SK-N-SH (cell line): ENCODE data around the gene EXOC6B. TPM values are rescaled to one million over a fixed set of nuclear protein-coding genes. Genes with fewer than 3 reads are reported as not detected.

ENCODE experiments used
- CTCF ChIA-PET: fragments of 300-600, 350-600 bp; formaldehyde crosslinking; extraction: SDS; loops from one replicate; lab custom pipeline; 2021; lab: Yijun Ruan, JAX
- POLR2A ChIA-PET: fragments of 350-600 bp; sonication (Branson Sonifier 250); formaldehyde crosslinking; extraction: SDS; loops from one replicate; lab custom pipeline; 2020; ENCODE audit warnings: antibody characterized with exemption, inconsistent platforms; lab: Yijun Ruan, JAX
- DNase-seq: peaks from one replicate; pipeline ENCODE4 v3.0.0; 2012
- H2AFZ ChIP-seq: fragments of 200-600 bp; sonication (generic); 2 replicates; pipeline ENCODE4 v1.8.1; 2016; ENCODE audit warnings: antibody characterized with exemption, mild to moderate bottlenecking, low read depth
- H3F3A ChIP-seq: fragments of 200-600 bp; sonication (generic); replicated peaks from 2 replicates; pipeline ENCODE3; 2016; ENCODE audit warnings: antibody characterized with exemption, mild to moderate bottlenecking; ENCODE audit not compliant: insufficient read depth
- H3K27ac ChIP-seq, 2 experiments: fragments of 200-500 bp in 1 of 2; fragments of 200-600 bp in 1 of 2; sonication (Bioruptor generic) in 1 of 2; sonication (generic), shearing (Covaris generic) in 1 of 2; 2 replicates each; pipeline versions ENCODE4 v1.5.1 to v1.6.1; 2014 to 2016; ENCODE audit warnings: low read depth in 2 of 2, inconsistent platforms in 1 of 2, low read length in 1 of 2, mild to moderate bottlenecking in 1 of 2, mixed read lengths in 1 of 2
- H3K27me3 ChIP-seq: fragments of 200-600 bp; sonication (generic), shearing (Covaris generic); 2 replicates; pipeline ENCODE4 v1.6.1; 2016; ENCODE audit warnings: mixed run types; ENCODE audit not compliant: insufficient read depth
- H3K36me3 ChIP-seq, 2 experiments: fragments of 200-500 bp in 1 of 2; fragments of 200-600 bp in 1 of 2; sonication (Bioruptor generic) in 1 of 2; sonication (generic) in 1 of 2; replicated peaks in 1 of 2; 2 replicates each; pipeline versions ENCODE3 to v1.5.1; 2014 to 2016; ENCODE audit warnings: low read length in 1 of 2, mild to moderate bottlenecking in 1 of 2; ENCODE audit not compliant: insufficient read depth in 2 of 2, control insufficient read depth in 1 of 2
- H3K4me1 ChIP-seq, 2 experiments: fragments of 200-500 bp in 1 of 2; fragments of 200-600 bp in 1 of 2; sonication (Bioruptor generic) in 1 of 2; sonication (generic), shearing (Covaris generic) in 1 of 2; 2 replicates each; pipeline versions ENCODE4 v1.5.1 to v1.6.1; 2014 to 2016; ENCODE audit warnings: low read depth in 1 of 2, low read length in 1 of 2, mixed run types in 1 of 2; ENCODE audit not compliant: insufficient read depth in 2 of 2, control insufficient read depth in 1 of 2
- H3K4me2 ChIP-seq: fragments of 200-600 bp; sonication (generic), shearing (Covaris generic); 2 replicates; pipeline ENCODE4 v1.6.1; 2017; ENCODE audit warnings: mixed run types
- H3K4me3 ChIP-seq, 2 experiments: fragments of 200-500 bp in 1 of 2; fragments of 200-600 bp in 1 of 2; sonication (Bioruptor generic) in 1 of 2; sonication (generic), shearing (Covaris generic) in 1 of 2; 2 replicates each; pipeline versions ENCODE4 v1.5.1 to v1.8.1; 2014 to 2016; ENCODE audit warnings: low read depth in 2 of 2, inconsistent platforms in 1 of 2, low read length in 1 of 2, mild to moderate bottlenecking in 1 of 2, mixed read lengths in 1 of 2, moderate library complexity in 1 of 2
- H3K79me2 ChIP-seq: fragments of 200-600 bp; sonication (generic); 2 replicates; pipeline ENCODE4 v1.8.1; 2017; ENCODE audit warnings: mild to moderate bottlenecking; ENCODE audit not compliant: insufficient read depth
- H3K9ac ChIP-seq: fragments of 200-600 bp; sonication (generic); 2 replicates; pipeline ENCODE4 v1.6.1; 2017; ENCODE audit warnings: mixed run types
- H3K9me2 ChIP-seq: fragments of 200-600 bp; sonication (generic); 2 replicates; pipeline ENCODE4 v1.6.1; 2017; ENCODE audit warnings: mixed run types
- H3K9me3 ChIP-seq: fragments of 200-600 bp; sonication (generic); 2 replicates; pipeline ENCODE4 v1.6.1; 2017; ENCODE audit warnings: mixed run types, mild to moderate bottlenecking, moderate library complexity
- H4K20me1 ChIP-seq: fragments of 200-600 bp; sonication (generic); 2 replicates; pipeline ENCODE4 v1.6.1; 2017; ENCODE audit warnings: mild to moderate bottlenecking, mixed run types; ENCODE audit not compliant: insufficient read depth
- EZH2phosphoT487 ChIP-seq: fragments of 200-600 bp; sonication (generic); IDR thresholded peaks from 2 replicates; pipeline ENCODE4 v1.6.1; 2017; ENCODE audit warnings: low read depth, mixed run types, mild to moderate bottlenecking, antibody characterized with exemption, moderate library complexity, borderline replicate concordance
- TAF1 ChIP-seq: IDR thresholded peaks from 2 replicates; pipeline ENCODE4 v1.6.1; 2012; ENCODE audit warnings: low read depth, mild to moderate bottlenecking, low read length, moderate library complexity, borderline replicate concordance
- WGBS: methylation state at CpG from one replicate; pipeline ENCODE4 v1.1.6; 2017; ENCODE audit warnings: low lambda C conversion rate; 5-methylcytosine and 5-hydroxymethylcytosine counted together
- polyA plus RNA-seq, 3 experiments: library from polyadenylated mRNA; depleted of rRNA; stranded (reverse); fragments of >200 nt; gene quantifications; 2 replicates each; pipeline ENCODE4 v1.2.3, GENCODE V29; 2012
- TF ChIP-seq, protein P1 (sequence below): IDR thresholded peaks from 2 replicates; pipeline ENCODE4 v1.4.0; 2012; ENCODE audit warnings: low read depth, borderline replicate concordance
- TF ChIP-seq, protein P2 (sequence below): IDR thresholded peaks from 2 replicates; pipeline ENCODE4 v1.6.1; 2012; ENCODE audit warnings: mild to moderate bottlenecking, low read depth, low read length, moderate library complexity
- TF ChIP-seq, protein P3 (sequence below): fragments of 200-600 bp; sonication (generic); IDR thresholded peaks from 2 replicates; pipeline ENCODE4 v1.6.1; 2017; ENCODE audit warnings: antibody characterized with exemption, mild to moderate bottlenecking, moderate library complexity

EXOC6B gene
- polyA plus RNA-seq, 1 of the 3 experiments (the other 2 are of a cell fraction): 7.4 TPM

DNA sequence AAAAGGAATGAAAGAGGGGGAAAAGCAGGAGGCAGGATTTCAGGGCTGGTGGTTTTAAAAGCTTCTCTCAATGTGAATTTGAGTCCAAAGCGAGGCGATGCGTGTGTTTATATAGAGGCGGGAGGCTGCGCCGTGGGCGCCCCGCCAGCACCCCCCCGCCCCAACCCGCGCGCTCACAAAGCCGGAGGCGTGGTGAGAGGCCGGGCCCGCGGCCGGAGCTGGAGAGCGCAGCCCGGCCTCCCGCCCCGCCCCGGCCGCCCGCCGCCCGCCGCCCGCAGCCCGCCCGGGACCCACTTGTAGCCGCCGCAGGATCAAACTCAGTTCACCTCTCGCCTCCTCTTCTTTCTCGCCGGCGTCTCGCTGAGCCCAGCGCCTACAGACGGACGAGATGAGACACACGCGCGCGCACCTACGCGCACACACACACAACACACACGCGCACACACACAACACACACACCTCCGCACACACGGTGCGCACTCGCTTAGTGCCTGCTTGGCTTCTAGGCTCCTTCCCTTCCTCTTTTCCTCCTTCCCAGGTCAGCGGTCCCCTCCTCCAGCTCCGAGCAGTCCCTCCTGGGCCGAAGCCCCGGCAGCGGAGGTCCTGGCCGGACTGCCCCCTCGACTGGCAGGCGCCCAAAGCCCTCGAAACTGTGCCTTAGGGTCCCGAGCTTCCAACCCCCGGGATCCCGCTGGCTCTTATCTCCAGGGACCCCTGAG lies 676.8 kb downstream of the EXOC6B start (continued):
- TF ChIP-seq, protein P1, sequence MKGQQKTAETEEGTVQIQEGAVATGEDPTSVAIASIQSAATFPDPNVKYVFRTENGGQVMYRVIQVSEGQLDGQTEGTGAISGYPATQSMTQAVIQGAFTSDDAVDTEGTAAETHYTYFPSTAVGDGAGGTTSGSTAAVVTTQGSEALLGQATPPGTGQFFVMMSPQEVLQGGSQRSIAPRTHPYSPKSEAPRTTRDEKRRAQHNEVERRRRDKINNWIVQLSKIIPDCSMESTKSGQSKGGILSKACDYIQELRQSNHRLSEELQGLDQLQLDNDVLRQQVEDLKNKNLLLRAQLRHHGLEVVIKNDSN: no peak

DNA sequence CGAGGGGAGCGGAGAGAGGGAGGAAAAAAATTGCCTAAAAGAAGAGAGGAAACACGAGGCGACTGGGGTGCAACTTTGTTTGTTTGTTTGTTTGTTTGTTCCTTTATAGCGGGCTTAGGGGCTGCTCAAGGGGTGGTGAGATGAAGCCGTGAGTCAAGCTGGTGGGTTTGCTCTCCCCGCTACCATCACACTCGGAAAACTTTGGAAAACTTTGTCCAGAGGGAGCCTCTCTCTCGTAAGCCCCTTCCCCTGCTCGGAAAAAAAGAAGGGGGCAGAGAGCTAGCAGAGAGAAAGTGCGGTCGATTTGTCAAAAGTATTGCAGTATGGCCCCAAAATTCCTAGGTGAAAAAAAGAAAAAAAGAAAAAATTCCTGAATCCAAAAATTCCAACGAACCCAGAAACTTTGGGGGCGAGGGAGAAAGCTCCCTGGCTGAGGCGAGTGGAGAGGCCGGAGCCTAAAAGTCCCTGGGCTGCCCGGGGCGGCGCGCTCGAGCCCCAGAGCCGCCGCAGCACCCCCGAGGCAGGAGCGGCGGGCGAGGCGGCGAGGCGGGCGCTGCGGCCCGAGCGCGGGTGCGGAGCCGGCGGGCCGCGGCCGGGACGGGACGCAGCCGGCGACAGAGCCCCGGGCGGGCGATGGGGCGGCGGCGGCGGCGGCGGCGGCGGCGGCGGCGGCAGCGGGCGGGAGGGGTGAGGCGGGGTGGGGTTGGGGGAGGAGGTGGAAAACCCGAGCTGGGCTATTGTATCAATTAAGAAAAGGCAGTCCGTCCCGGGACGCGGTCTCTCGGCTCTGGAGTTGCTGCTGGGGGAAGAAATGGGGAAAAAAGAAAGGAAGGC lies 677.6 kb downstream of the EXOC6B start:
- peak; percentile 71 for DNase-seq
- no peaks in the 10 kb centered on the region for H3K9me2 ChIP-seq
- no peaks in the 10 kb centered on the region for H3K36me3 ChIP-seq
- peaks cover 5 to 34% of the 10 kb centered on the region in 2 experiments; a peak in 2 of 4 replicates for H3K4me1 ChIP-seq
- no peak overlapping the region for H3K9ac ChIP-seq
- no peaks in the 10 kb centered on the region for H4K20me1 ChIP-seq
- H3K27ac ChIP-seq: no peak overlapping the region
- no peaks in the 10 kb centered on the region for H3K9me3 ChIP-seq
- no peaks in the 10 kb centered on the region for H3K79me2 ChIP-seq
- H3K27me3 ChIP-seq: peaks cover 56% of the 10 kb centered on the region
- WGBS: 3% methylated on average over 32 of the region's 68 CpGs
- no peak overlapping the region for H2AFZ ChIP-seq
- H3K4me2 ChIP-seq: peak overlapping the region; percentile 86
- peak overlapping the region; percentile 43 to 55 for H3K4me3 ChIP-seq
- TF ChIP-seq, protein P2, sequence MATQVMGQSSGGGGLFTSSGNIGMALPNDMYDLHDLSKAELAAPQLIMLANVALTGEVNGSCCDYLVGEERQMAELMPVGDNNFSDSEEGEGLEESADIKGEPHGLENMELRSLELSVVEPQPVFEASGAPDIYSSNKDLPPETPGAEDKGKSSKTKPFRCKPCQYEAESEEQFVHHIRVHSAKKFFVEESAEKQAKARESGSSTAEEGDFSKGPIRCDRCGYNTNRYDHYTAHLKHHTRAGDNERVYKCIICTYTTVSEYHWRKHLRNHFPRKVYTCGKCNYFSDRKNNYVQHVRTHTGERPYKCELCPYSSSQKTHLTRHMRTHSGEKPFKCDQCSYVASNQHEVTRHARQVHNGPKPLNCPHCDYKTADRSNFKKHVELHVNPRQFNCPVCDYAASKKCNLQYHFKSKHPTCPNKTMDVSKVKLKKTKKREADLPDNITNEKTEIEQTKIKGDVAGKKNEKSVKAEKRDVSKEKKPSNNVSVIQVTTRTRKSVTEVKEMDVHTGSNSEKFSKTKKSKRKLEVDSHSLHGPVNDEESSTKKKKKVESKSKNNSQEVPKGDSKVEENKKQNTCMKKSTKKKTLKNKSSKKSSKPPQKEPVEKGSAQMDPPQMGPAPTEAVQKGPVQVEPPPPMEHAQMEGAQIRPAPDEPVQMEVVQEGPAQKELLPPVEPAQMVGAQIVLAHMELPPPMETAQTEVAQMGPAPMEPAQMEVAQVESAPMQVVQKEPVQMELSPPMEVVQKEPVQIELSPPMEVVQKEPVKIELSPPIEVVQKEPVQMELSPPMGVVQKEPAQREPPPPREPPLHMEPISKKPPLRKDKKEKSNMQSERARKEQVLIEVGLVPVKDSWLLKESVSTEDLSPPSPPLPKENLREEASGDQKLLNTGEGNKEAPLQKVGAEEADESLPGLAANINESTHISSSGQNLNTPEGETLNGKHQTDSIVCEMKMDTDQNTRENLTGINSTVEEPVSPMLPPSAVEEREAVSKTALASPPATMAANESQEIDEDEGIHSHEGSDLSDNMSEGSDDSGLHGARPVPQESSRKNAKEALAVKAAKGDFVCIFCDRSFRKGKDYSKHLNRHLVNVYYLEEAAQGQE: no peak
- TF ChIP-seq EZH2phosphoT487: peak; percentile 90
- TF ChIP-seq TAF1: no peak
- TF ChIP-seq, protein P3, sequence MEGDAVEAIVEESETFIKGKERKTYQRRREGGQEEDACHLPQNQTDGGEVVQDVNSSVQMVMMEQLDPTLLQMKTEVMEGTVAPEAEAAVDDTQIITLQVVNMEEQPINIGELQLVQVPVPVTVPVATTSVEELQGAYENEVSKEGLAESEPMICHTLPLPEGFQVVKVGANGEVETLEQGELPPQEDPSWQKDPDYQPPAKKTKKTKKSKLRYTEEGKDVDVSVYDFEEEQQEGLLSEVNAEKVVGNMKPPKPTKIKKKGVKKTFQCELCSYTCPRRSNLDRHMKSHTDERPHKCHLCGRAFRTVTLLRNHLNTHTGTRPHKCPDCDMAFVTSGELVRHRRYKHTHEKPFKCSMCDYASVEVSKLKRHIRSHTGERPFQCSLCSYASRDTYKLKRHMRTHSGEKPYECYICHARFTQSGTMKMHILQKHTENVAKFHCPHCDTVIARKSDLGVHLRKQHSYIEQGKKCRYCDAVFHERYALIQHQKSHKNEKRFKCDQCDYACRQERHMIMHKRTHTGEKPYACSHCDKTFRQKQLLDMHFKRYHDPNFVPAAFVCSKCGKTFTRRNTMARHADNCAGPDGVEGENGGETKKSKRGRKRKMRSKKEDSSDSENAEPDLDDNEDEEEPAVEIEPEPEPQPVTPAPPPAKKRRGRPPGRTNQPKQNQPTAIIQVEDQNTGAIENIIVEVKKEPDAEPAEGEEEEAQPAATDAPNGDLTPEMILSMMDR: no peak
- ChIA-PET CTCF (interaction anchor here (0.9 to 7.3 kb wide), 12 partner anchors 9 to 618 kb away, joined by 3 to 167 read pairs (median 8); no protein-coding TSS in a partner anchor), POLR2A (no interaction called here)
- no peaks in the 10 kb centered on the region for H3F3A ChIP-seq
